Smooth muscle cell (in vitro differentiated cells): ENCODE measurements around the gene TSG101. TPM values are rescaled to one million over a fixed set of nuclear protein-coding genes. Genes with fewer than 3 reads are reported as not detected.

Experiments used
- DNase-seq: peaks from one replicate; lab custom pipeline; 2025; ENCODE audit not compliant: unreplicated experiment; lab: John Stamatoyannopoulos, UW
- H2AFZ ChIP-seq: fragments of 200-600 bp; sonication (generic); 2 replicates; pipeline ENCODE4 v1.6.0; 2016; ENCODE audit warnings: antibody characterized with exemption, low read depth, mild to moderate bottlenecking
- H3F3A ChIP-seq: fragments of 200-600 bp; sonication (generic); 2 replicates; pipeline ENCODE4 v1.6.0; 2017; ENCODE audit warnings: antibody characterized with exemption, low read depth
- H3K27ac ChIP-seq: fragments of 200-600 bp; sonication (generic); 2 replicates; pipeline ENCODE4 v1.5.1; 2016; ENCODE audit warnings: low read depth, mild to moderate bottlenecking
- H3K27me3 ChIP-seq: fragments of 200-600 bp; sonication (generic); 2 replicates; pipeline ENCODE4 v1.6.1; 2016; ENCODE audit warnings: low read depth, mild to moderate bottlenecking
- H3K36me3 ChIP-seq: fragments of 200-600 bp; sonication (generic); 2 replicates; pipeline ENCODE4 v1.5.1; 2016; ENCODE audit warnings: low read depth
- H3K4me1 ChIP-seq: fragments of 200-600 bp; sonication (generic); 2 replicates; pipeline ENCODE4 v1.5.1; 2016; ENCODE audit warnings: low read depth
- H3K4me2 ChIP-seq: fragments of 200-600 bp; sonication (generic); 2 replicates; pipeline ENCODE4 v1.6.0; 2016; ENCODE audit warnings: mild to moderate bottlenecking
- H3K4me3 ChIP-seq: fragments of 200-600 bp; sonication (generic); 2 replicates; pipeline ENCODE4 v1.5.1; 2016; ENCODE audit warnings: mild to moderate bottlenecking
- H3K79me2 ChIP-seq: fragments of 200-600 bp; sonication (generic); 2 replicates; pipeline ENCODE4 v1.6.0; 2016; ENCODE audit warnings: low read depth, mild to moderate bottlenecking
- H3K9ac ChIP-seq: fragments of 200-600 bp; sonication (generic); 2 replicates; pipeline ENCODE4 v1.6.0; 2016; ENCODE audit warnings: low read depth
- H3K9me3 ChIP-seq: fragments of 200-600 bp; sonication (generic); replicated peaks from 2 replicates; pipeline ENCODE4 v1.5.1; 2016; ENCODE audit warnings: low read depth
- H4K20me1 ChIP-seq: fragments of 200-600 bp; sonication (generic); 2 replicates; pipeline ENCODE4 v1.6.0; 2016; ENCODE audit warnings: low read depth
- CTCF ChIP-seq: fragments of 200-600 bp; sonication (generic); IDR thresholded peaks from 2 replicates; pipeline ENCODE4 v1.5.1; 2017; ENCODE audit warnings: borderline replicate concordance, mild to moderate bottlenecking, antibody characterized with exemption; ENCODE audit not compliant: insufficient read depth, poor library complexity, severe bottlenecking
- WGBS: methylation state at CpG from one replicate; pipeline ENCODE4 v1.1.7; 2016; ENCODE audit warnings: low lambda C conversion rate; 5-methylcytosine and 5-hydroxymethylcytosine counted together
- polyA plus RNA-seq: library from polyadenylated mRNA; unstranded; fragments of >200 nt; fragmentation: Nextera tagmentation; extraction: Ambion mirVana; gene quantifications from 2 replicates; pipeline ENCODE4 v1.2.1, GENCODE V29; 2016
- total RNA-seq: library from RNA; depleted of rRNA; stranded (reverse); fragments of >200 nt; gene quantifications from 2 replicates; pipeline ENCODE4 v1.2.3, GENCODE V29; 2014

TSG101 gene
- total and polyA plus RNA-seq, 2 experiments from 2014 or later, result 114 to 137 TPM

DNA sequence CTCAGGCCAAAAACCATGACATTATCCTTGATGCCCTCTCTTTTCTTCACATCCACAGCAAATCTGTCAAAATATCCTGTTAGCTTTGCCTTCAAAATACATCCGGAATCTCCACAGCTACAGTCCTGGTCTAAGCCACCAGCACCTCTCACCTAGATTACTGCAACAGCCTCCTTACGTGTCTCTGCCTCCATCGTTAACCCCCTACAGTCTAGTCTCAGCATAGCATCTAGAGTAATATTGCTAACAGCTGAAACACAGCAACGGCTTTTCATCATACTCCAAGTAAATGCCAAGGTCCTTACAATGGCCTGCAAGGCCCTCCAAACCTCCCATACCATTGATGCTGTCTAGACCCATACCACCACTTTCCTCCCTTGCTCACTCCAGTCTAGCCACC lies 4.4 kb downstream of the TSG101 start:
- peaks cover 6% of the 10 kb centered on the region for H3K4me1 ChIP-seq
- no peak for TF ChIP-seq CTCF
- no peak overlapping the region for H3K4me2 ChIP-seq
- WGBS, result 65% methylated on average over 4 of the region's 4 CpGs
- no peaks in the 10 kb centered on the region for H3K27me3 ChIP-seq
- H3K4me3 ChIP-seq, result no peak overlapping the region
- H3K9me3 ChIP-seq, result no peaks in the 10 kb centered on the region
- H3K36me3 ChIP-seq, result no peaks in the 10 kb centered on the region
- no peaks in the 10 kb centered on the region for H3F3A ChIP-seq
- H2AFZ ChIP-seq, result no peak overlapping the region
- no peak overlapping the region for H3K27ac ChIP-seq
- DNase-seq, result no peak
- H3K9ac ChIP-seq, result no peak overlapping the region
- H3K79me2 ChIP-seq, result peaks cover 82% of the 10 kb centered on the region
- H4K20me1 ChIP-seq, result peaks cover 46% of the 10 kb centered on the region

GRCh38 chr11:18521122-18521521 lies 5.6 kb downstream of the TSG101 start:
- no peak overlapping the region for H3K4me2 ChIP-seq
- no peak for TF ChIP-seq CTCF
- no peaks in the 10 kb centered on the region for H3K36me3 ChIP-seq
- H3K9me3 ChIP-seq, result no peaks in the 10 kb centered on the region
- no peak overlapping the region for H3K4me3 ChIP-seq
- no peak for DNase-seq
- 82% methylated on average over 3 of the region's 3 CpGs for WGBS
- no peak overlapping the region for H3K27ac ChIP-seq
- peaks cover 4% of the 10 kb centered on the region for H3K4me1 ChIP-seq
- peaks cover 47% of the 10 kb centered on the region for H4K20me1 ChIP-seq
- no peak overlapping the region for H2AFZ ChIP-seq
- H3K79me2 ChIP-seq, result peaks cover 75% of the 10 kb centered on the region
- H3F3A ChIP-seq, result no peaks in the 10 kb centered on the region
- no peaks in the 10 kb centered on the region for H3K27me3 ChIP-seq
- H3K9ac ChIP-seq, result no peak overlapping the region

DNA sequence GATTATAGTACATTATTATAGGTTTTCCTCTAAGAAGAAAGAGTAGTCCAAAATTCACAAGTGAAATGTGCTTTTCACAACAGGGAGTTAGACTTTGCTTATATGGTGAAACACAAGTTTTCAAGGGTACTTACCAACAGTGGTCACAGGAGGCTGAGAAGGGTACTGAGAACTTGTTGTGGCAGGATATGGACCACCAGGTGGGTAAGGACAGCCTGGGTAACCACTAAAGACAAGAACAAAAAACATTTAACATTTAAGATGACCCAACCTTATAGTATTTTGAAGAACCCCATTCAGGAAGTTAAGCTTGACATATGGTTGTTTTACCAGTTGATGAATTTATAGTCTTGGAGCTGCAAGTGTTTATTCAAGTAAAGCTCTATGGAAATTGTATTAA lies 24.4 kb downstream of the TSG101 start:
- Histone ChIP-seq H3K27me3 (no peaks in the 10 kb centered on the region), H3K4me1 (no peaks in the 10 kb centered on the region), H3F3A (no peaks in the 10 kb centered on the region), H3K4me3 (no peak overlapping the region), H3K79me2 (no peaks in the 10 kb centered on the region), H3K4me2 (no peak overlapping the region), H3K9me3 (no peaks in the 10 kb centered on the region), H3K27ac (no peak overlapping the region), H4K20me1 (no peaks in the 10 kb centered on the region), H2AFZ (no peak overlapping the region), H3K36me3 (peaks cover 46% of the 10 kb centered on the region), H3K9ac (no peak overlapping the region)
- no peak for DNase-seq
- TF ChIP-seq CTCF, result no peak

GRCh38 chr11:18501629-18502028 lies 25.1 kb downstream of the TSG101 start:
- 97% methylated on average over 1 of the region's 1 CpG for WGBS

More at GRCh38 chr11:18501629-18502028, 25.1 kb downstream of the TSG101 start:
- no peak for DNase-seq
- no peak overlapping the region for H3K27ac ChIP-seq
- H2AFZ ChIP-seq, result no peak overlapping the region
- no peak overlapping the region for H3K4me2 ChIP-seq
- no peaks in the 10 kb centered on the region for H3K79me2 ChIP-seq
- no peak overlapping the region for H3K4me3 ChIP-seq
- no peak overlapping the region for H3K9ac ChIP-seq
- peaks cover 3% of the 10 kb centered on the region for H4K20me1 ChIP-seq
- no peaks in the 10 kb centered on the region for H3K4me1 ChIP-seq
- H3K27me3 ChIP-seq, result no peaks in the 10 kb centered on the region
- peaks cover 42% of the 10 kb centered on the region for H3K36me3 ChIP-seq
- no peaks in the 10 kb centered on the region for H3F3A ChIP-seq
- no peak for TF ChIP-seq CTCF
- H3K9me3 ChIP-seq, result no peaks in the 10 kb centered on the region
